Medulla oblongata (tissue), 1 donor: Measurements from ENCODE around the gene GATAD2A.

Source experiments
- DNase-seq: peaks from one replicate; pipeline ENCODE4 v3.0.0-alpha.2; 2015; ENCODE audit errors: extremely low spot score

GATAD2A gene

DNA sequence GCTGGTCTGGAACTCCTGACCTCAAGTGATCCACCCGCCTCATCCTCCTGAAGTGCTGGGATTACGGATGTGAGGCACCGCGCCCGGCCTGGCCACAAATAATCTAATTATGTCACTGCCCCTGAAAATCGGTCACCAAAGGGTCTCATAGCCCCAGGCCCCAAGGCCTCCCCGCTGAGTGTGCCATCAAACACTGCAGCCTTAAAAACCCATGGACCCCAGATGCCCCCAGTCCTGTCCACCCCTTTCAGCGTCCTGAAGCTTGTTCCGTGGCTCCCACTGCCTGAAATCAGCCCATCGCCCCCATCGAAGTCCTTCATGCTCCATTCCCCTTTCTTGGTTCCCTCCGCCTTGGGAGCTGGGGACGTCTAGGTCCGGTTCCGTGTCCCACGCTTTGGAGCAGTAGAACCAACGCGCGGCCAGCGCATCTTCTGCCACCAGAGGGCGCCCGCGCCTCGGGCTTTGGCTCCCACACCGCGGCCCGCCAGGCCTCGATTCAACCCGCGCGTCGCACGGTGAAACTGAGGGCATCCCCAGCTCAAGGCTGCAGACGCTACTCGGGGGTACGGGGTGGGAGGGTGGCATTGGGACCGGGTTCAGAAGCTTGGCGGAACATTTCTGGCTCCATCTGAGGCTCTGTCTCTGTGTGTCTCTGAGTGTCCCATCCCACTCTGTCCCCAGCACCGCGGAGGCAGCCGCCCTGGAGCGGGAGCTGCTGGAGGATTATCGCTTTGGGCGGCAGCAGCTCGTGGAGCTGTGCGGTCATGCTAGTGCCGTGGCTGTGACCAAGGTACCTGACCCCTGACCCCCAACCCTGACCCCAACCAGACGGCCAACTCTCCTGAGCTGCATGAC is 126.7 kb downstream of the GATAD2A start:
- DNase-seq, result peak; percentile 81

DNA sequence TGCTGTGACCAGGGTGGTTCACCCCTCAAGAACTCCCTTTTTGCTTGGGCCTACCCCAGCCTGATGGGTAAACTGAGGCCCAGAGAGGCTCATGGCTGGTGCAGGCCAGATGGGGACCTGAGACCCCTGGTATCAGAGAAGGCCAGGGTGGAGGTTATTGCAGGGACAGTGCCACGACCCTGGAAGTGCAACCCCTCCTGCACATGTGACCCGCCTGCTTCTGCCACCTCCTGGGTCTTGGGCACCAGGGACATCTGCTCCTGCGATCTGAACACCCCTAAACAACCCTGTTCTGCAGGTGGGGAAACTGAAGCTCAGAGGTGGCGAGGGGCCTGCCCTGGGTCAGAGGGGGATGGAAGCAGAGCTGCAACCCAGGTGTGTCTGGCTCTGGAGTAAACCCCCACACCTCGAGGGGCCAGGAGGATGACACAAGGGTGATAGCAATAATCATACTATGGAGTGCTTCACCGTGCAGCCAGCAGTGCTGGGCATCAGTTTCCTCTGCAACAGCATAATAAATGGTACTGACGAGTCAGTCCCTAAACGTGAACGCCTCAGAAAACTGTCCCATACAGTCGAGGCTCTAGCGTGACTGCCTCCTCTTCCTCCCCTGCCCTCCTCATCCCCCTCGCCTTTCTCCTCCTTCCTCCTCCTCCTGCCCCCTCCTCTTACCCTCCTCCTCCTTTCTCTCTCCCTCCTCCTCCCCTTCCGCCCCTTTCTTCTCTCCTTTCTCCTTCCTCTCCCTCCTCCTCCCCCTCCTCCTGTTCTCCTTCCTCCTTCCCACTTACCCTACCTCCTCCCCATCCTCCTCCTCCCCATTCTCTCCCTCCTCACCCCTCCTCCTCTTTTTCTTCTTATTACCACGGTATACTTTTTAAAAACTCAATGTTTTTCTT is 127.6 kb downstream of the GATAD2A start:
- no peak for DNase-seq

GRCh38 chr19:19533841-19534240 is 128.4 kb downstream of the GATAD2A start:
- no peak for DNase-seq

DNA sequence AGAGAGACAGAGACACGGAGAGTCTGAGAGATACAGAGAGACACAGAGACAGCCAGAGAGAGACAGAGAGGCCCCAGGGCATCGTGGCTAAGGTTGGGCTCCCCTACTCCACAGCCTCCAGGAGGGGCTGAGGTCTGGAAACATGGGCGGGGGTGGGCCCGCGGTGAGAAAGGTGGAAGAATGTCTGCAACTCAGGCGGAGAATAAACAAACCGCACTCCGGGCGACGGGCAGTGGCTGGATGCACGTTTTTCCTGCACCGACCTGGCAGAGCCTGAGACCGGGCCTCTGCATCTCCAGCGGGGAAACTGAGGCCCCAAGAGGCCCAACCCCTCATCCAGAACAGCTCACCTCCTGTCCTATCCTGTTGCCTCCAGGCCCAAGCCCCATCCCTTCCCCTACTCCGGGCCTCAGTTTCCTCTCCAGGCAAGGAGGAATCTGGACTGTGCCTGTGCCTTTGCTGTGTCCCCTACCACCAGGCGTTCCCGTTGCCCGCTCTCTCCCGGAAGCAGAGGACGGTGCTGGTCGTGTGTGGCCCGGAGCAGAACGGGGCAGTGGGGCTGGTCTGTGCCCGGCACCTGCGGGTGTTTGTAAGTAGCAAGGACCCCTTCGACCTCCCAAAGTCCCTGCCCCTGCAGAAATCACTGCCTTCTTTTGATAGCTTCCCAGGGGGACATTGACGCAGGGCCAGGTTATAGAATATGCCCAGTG is 129.2 kb downstream of the GATAD2A start:
- no peak for DNase-seq

- no peak for DNase-seq
Measured at GRCh38 chr19:19535311-19536191, 130.1 kb downstream of the GATAD2A start.

GRCh38 chr19:19537075-19538048 is 131.9 kb downstream of the GATAD2A start:
- DNase-seq, result no peak

DNA sequence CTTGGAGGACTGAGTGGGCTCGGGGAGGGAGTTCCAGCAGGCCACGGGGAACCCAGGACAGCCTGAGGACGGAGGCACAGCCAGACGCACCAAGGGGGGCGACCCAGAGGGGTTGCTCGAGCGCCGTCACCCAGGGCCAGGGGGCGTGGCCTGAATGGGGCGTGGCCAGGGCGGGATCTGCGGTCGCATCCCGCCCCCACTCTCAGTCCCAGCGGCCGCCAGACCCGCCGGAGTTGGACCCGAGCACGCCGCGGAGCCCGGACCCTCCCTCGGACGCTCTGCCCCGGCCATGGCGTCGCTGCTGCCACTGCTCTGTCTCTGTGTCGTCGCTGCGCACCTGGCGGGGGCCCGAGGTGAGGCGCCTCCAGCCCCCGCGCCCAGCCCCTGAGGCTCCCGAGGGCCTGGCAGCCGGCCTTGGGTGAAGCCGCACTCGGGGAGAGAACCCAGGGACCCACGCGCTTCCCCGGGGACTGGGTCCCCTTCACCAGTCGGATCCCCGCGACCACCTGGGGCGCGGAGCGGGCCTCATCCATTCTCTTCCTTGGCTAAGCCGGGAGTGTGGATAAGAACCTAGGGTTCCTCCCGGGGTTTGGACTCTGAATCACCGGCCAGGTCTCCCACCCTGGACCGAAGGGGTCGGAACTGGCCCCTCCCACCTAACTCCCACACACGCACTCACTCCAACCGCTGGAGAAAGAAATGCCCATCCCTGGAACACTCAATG is 132.7 kb downstream of the GATAD2A start, which contains the start of gene CILP2:
CILP2 (plus strand) TSS at position 205 of the 724 bp plus-strand sequence; CDS start at position 290, 85 bp downstream.
- no peak for DNase-seq

GRCh38 chr19:19538785-19539166 is 133.3 kb downstream of the GATAD2A start:
- DNase-seq, result no peak

- DNase-seq, result no peak
Measured at GRCh38 chr19:19539698-19540063, 134.2 kb downstream of the GATAD2A start.

DNA sequence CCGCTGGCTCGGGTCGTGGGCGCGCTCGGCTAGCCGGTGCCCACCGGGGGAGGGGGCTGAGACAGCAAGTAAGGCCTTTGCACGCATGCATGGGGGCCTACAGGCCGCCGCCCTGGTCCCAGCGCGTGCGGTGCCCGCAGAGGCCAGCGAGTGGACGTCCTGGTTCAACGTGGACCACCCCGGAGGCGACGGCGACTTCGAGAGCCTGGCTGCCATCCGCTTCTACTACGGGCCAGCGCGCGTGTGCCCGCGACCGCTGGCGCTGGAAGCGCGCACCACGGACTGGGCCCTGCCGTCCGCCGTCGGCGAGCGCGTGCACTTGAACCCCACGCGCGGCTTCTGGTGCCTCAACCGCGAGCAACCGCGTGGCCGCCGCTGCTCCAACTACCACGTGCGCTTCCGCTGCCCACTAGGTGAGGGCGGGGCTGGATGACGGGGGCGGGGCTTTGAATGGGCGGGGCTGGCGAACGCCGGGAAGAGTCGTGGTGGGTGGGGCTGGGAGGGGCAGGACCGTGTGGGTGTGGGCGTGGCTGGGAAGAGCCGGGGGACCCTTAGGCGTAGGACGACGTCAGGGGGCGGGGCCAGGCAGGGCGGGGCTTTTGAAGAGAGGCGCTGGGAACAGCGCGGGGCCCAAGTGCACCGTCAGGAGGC is 134.7 kb downstream of the GATAD2A start:
- no peak for DNase-seq

DNA sequence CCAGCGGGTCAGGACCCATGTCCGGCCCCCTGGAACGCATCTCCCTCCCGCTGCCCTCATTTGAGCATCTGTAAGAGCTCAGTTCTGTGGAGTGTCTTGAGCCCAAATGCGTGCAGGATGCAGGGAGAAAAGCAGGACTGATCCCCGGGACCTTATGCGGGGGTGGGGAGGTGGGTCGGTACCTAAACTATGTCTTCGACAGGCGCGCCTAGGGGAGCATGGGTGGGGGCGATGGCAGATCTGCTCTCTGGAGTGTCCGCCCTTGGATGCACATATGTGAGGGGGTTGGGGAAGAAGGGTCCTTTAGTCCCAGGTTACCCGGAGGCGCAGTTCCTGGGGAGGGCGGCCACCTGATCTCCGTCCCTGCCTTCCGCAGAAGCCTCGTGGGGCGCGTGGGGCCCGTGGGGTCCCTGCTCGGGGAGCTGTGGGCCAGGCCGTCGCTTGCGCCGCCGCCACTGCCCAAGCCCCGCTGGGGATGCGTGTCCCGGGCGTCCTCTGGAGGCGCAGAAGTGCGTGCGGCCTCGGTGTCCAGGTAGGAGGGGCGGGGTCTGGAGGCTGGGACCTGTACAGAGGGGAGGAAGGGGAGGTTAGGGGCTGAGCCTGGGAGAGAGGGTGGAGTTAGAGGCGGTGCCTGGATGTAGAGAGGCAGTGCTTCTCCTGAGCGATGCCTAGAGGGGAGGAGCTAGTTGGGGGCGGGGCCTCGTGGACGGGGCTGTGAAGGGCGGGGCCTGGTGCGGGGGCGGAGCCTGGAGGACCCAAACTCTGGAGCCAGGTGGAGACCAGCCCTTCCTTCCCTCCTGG is 135.4 kb downstream of the GATAD2A start:
- DNase-seq, result no peak

DNA sequence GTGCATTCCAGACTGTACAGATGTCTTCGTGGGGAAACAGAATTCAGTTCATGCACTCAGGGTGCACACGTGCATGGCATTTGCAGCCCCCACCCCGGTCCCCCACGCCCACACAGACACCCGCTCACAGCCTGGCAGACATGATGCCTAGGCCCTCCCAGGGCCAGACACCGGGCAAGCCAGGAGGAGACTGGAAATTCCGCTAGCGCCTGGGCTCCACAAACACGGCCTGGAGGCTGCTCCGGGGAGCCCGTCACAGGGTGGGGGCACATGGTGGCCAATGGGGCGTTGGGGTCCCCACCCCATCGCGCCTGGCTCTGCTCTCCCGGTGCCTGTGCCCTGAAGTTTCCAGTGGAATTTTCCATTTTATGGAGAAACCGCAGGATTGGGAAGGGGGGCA is 136.1 kb downstream of the GATAD2A start:
- DNase-seq, result no peak

- DNase-seq, result no peak
Measured at GRCh38 chr19:19542507-19542906, 137.0 kb downstream of the GATAD2A start.

GRCh38 chr19:19543101-19543500 is 137.6 kb downstream of the GATAD2A start:
- no peak for DNase-seq

DNA sequence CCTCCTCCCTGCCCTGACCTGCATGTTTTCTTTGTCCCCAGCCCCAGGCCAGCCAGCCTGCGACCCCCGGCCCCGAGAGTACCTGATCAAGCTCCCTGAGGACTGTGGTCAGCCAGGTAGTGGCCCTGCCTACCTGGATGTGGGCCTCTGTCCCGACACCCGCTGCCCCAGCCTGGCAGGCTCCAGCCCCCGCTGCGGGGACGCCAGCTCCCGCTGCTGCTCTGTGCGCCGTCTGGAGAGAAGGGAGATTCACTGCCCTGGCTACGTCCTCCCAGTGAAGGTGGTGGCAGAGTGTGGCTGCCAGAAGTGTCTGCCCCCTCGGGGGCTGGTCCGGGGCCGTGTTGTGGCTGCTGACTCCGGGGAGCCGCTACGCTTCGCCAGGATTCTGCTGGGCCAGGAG is 138.2 kb downstream of the GATAD2A start:
- no peak for DNase-seq

DNA sequence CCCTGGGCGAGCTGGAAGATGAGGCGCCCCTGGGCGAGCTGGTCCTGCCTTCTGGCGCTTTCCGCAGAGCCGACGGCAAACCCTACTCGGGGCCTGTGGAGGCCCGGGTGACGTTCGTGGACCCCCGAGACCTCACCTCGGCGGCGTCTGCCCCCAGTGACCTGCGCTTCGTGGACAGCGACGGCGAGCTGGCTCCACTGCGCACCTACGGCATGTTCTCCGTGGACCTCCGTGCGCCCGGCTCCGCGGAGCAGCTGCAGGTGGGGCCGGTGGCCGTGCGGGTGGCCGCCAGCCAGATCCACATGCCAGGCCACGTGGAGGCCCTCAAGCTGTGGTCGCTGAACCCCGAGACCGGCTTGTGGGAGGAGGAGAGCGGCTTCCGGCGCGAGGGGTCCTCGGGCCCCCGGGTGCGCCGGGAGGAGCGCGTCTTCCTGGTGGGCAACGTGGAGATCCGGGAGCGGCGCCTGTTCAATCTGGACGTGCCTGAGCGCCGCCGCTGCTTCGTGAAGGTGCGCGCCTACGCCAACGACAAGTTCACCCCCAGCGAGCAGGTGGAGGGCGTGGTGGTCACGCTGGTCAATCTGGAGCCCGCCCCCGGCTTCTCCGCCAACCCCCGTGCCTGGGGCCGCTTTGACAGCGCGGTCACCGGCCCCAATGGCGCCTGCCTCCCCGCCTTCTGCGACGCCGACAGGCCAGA is 138.9 kb downstream of the GATAD2A start:
- no peak for DNase-seq

DNA sequence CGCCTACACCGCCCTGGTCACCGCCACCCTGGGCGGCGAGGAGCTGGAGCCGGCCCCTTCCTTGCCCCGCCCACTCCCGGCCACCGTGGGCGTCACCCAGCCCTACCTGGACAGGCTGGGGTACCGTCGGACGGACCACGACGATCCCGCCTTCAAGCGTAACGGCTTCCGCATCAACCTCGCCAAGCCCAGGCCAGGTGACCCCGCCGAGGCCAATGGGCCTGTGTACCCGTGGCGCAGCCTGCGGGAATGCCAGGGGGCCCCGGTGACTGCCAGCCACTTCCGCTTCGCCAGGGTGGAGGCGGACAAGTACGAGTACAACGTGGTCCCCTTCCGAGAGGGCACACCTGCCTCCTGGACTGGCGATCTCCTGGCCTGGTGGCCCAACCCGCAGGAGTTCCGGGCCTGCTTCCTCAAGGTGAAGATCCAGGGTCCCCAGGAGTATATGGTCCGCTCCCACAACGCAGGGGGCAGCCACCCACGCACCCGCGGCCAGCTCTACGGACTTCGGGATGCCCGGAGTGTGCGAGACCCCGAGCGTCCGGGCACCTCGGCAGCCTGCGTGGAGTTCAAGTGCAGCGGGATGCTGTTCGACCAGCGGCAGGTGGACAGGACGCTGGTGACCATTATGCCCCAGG is 139.6 kb downstream of the GATAD2A start:
- no peak for DNase-seq
